ENCODE measurements around the gene SLC35F3.

DNA sequence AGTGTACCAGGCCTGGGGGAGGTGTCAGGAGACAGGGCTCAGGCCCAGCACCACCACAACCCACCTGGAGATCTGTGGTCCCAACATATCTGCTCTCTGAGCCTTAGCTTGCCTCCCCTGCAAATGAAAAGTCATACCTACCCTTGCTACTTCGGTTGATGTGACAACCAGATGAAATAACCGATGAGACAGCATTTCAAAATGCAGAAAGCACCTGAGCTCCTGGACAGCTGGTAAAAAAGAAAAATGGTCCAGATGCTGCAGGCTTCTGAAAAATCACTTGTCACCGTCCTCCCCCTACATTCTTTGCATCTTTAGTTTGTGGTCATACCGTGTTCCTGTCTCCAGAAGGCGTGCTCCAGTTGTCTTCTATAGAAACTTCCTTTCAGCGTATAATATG lies 416.8 kb downstream of the SLC35F3 start:
- TF ChIP-seq, protein P1, sequence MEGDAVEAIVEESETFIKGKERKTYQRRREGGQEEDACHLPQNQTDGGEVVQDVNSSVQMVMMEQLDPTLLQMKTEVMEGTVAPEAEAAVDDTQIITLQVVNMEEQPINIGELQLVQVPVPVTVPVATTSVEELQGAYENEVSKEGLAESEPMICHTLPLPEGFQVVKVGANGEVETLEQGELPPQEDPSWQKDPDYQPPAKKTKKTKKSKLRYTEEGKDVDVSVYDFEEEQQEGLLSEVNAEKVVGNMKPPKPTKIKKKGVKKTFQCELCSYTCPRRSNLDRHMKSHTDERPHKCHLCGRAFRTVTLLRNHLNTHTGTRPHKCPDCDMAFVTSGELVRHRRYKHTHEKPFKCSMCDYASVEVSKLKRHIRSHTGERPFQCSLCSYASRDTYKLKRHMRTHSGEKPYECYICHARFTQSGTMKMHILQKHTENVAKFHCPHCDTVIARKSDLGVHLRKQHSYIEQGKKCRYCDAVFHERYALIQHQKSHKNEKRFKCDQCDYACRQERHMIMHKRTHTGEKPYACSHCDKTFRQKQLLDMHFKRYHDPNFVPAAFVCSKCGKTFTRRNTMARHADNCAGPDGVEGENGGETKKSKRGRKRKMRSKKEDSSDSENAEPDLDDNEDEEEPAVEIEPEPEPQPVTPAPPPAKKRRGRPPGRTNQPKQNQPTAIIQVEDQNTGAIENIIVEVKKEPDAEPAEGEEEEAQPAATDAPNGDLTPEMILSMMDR (IDR thresholded peaks at IDR 0.05) = no peak
- no peak for TF ChIP-seq POLR2A (IDR thresholded peaks at IDR 0.05)
- TF ChIP-seq EP300 (IDR thresholded peaks at IDR 0.05) = no peak

Data from ovary (tissue), 3 donors.